GM12873 (cell line): ENCODE data around the gene ZRANB3.

Experiments
- CTCF ChIP-seq: IDR thresholded peaks from 2 replicates; pipeline ENCODE4 v1.5.1; 2012; ENCODE audit warnings: low read depth, mild to moderate bottlenecking, moderate library complexity, low read length, control low read depth; ENCODE audit not compliant: insufficient read depth; ENCODE audit errors: missing control alignments

The ZRANB3 gene

GRCh38 chr2:135552887-135553286 is 21.9 kb upstream of the ZRANB3 start:
- TF ChIP-seq CTCF, result no peak

- TF ChIP-seq CTCF, result no peak
Measured at GRCh38 chr2:135551356-135551755, 20.3 kb upstream of the ZRANB3 start.

- no peak for TF ChIP-seq CTCF
Measured at GRCh38 chr2:135547311-135547710, 16.3 kb upstream of the ZRANB3 start.

- TF ChIP-seq CTCF, result no peak
Measured at GRCh38 chr2:135546436-135546835, 15.4 kb upstream of the ZRANB3 start.

- TF ChIP-seq CTCF, result no peak
Measured at GRCh38 chr2:135532581-135532980, 1.6 kb upstream of the ZRANB3 start.

- TF ChIP-seq CTCF, result peak; percentile 31
Measured at GRCh38 chr2:135531231-135532197, 496 bp upstream of the ZRANB3 start, which contains the start of gene R3HDM1. R3HDM1 (plus strand) TSS chr2:135531484; CDS start chr2:135604846, 73,362 bp downstream.

- no peak for TF ChIP-seq CTCF
Measured at GRCh38 chr2:135528006-135528405, 3.0 kb downstream of the ZRANB3 start.
